ENCODE data around the gene KIN. TPM values are rescaled to one million over a fixed set of nuclear protein-coding genes. Genes with fewer than 3 reads are reported as not detected.

KIN gene
- total RNA-seq, 1 experiment from 2014 or later = 8.4 TPM

- POLR2A ChIA-PET = no interaction called here
- in situ Hi-C loops (cut with HindIII; ENCODE audit: low pct_unique_long_range_greater_than_20kb, low sequenced_read_pairs) = no loop called here
- no TSS peak for BruUV-seq (replicated peaks)
These were observed 85.4 kb downstream of the KIN start for GRCh38 chr10:7702288-7702812.

GRCh38 chr10:7701158-7701742 lies 86.5 kb downstream of the KIN start:
- ChIA-PET CTCF (no interaction called here), POLR2A (no interaction called here)
- Histone ChIP-seq H3K9me3 (ENCODE audit: control insufficient read depth, insufficient read depth, low read depth, low read length) (no peaks in the 10 kb centered on the region), H3K27ac (ENCODE audit: low read length) (no peak overlapping the region), H3K4me3 (ENCODE audit: low read depth in 2 of 2, low read length in 2 of 2) (no peak overlapping the region), H3K36me3 (ENCODE audit: control insufficient read depth, insufficient read depth, low read length) (no peaks in the 10 kb centered on the region), H3K4me1 (ENCODE audit: control insufficient read depth, insufficient read depth, low read length) (no peaks in the 10 kb centered on the region), H3K27me3 (ENCODE audit: control insufficient read depth, insufficient read depth, low read length) (peaks cover 2% of the 10 kb centered on the region)
- no TSS peak for BruUV-seq (replicated peaks)
- TF ChIP-seq REST (IDR thresholded peaks at IDR 0.05; ENCODE audit: insufficient read depth in 1 of 2, low read depth in 2 of 2, low read length in 1 of 2) (no peak), TCF7L2 (IDR thresholded peaks at IDR 0.05; ENCODE audit: low read depth, low read length) (no peak), CTCF (IDR thresholded peaks at IDR 0.05) (no peak), SIN3A (IDR thresholded peaks at IDR 0.05; ENCODE audit: borderline replicate concordance, insufficient read depth, low read depth, low read length) (no peak), POLR2AphosphoS5 (IDR thresholded peaks at IDR 0.05; ENCODE audit: low read depth, low read length) (no peak)
- ATAC-seq = no peak
- intact Hi-C loops (cut with micrococcal nuclease; ENCODE audit: unreplicated experiment) (no loop called here), in situ Hi-C loops (cut with HindIII; ENCODE audit: low pct_unique_long_range_greater_than_20kb, low sequenced_read_pairs) (no loop called here)
- DNase-seq (ENCODE audit: low read depth, low spot score) = no peak

More at GRCh38 chr10:7702288-7702812, 85.4 kb downstream of the KIN start:
- Histone ChIP-seq H3K4me3 (ENCODE audit: low read depth in 2 of 2, low read length in 2 of 2) (no peak overlapping the region), H3K36me3 (ENCODE audit: control insufficient read depth, insufficient read depth, low read length) (no peaks in the 10 kb centered on the region), H3K4me1 (ENCODE audit: control insufficient read depth, insufficient read depth, low read length) (no peaks in the 10 kb centered on the region), H3K27me3 (ENCODE audit: control insufficient read depth, insufficient read depth, low read length) (peaks cover 6% of the 10 kb centered on the region), H3K27ac (ENCODE audit: low read length) (no peak overlapping the region), H3K9me3 (ENCODE audit: control insufficient read depth, insufficient read depth, low read depth, low read length) (no peaks in the 10 kb centered on the region)
- ATAC-seq (no peak), DNase-seq (ENCODE audit: low read depth, low spot score) (no peak)
- CTCF ChIA-PET = no interaction called here
- TF ChIP-seq TCF7L2 (IDR thresholded peaks at IDR 0.05; ENCODE audit: low read depth, low read length) = no peak
- TF ChIP-seq SIN3A (IDR thresholded peaks at IDR 0.05; ENCODE audit: borderline replicate concordance, insufficient read depth, low read depth, low read length) = no peak
- no peak for TF ChIP-seq POLR2AphosphoS5 (IDR thresholded peaks at IDR 0.05; ENCODE audit: low read depth, low read length)
- TF ChIP-seq REST (IDR thresholded peaks at IDR 0.05; ENCODE audit: insufficient read depth in 1 of 2, low read depth in 2 of 2, low read length in 1 of 2) = no peak
- no peak for TF ChIP-seq CTCF (IDR thresholded peaks at IDR 0.05)
- intact Hi-C loops (cut with micrococcal nuclease; ENCODE audit: unreplicated experiment) = no loop called here

Data from Panc1 (cell line).